DND-41 (cell line): ENCODE measurements around the gene DDX25.

ENCODE experiments used
- EZH2 ChIP-seq: IDR thresholded peaks from 3 replicates; pipeline ENCODE4 v1.6.1; 2012; ENCODE audit warnings: borderline replicate concordance, low read depth, mild to moderate bottlenecking, moderate library complexity, low read length, inconsistent platforms; ENCODE audit not compliant: severe bottlenecking
- TF ChIP-seq, protein P1 (sequence below): IDR thresholded peaks from 2 replicates; pipeline ENCODE4 v1.5.1; 2012; ENCODE audit warnings: borderline replicate concordance, low read length, moderate library complexity, mild to moderate bottlenecking; ENCODE audit not compliant: poor library complexity, severe bottlenecking; ENCODE audit errors: extremely low read depth

DNA sequence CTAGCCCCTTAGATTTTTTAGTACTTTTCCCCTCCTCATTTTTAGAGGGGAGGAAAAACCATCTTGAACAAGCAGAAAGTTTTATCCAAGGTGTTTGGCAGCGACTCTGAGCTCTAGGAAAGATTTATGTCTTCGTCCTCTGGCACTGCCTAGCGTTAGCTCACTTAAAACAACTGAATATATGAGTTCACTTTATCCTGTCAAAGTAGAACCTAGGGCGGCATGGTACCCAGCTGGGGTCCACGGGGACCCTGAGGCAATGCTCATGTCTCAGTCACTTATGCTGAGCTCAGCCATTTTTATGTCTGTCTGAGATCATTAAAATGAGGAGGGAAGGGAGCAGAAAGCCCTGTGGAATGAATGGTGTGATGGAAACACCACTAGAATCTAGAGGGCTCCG lies 27.4 kb downstream of the DDX25 start:
- TF ChIP-seq, protein P1, sequence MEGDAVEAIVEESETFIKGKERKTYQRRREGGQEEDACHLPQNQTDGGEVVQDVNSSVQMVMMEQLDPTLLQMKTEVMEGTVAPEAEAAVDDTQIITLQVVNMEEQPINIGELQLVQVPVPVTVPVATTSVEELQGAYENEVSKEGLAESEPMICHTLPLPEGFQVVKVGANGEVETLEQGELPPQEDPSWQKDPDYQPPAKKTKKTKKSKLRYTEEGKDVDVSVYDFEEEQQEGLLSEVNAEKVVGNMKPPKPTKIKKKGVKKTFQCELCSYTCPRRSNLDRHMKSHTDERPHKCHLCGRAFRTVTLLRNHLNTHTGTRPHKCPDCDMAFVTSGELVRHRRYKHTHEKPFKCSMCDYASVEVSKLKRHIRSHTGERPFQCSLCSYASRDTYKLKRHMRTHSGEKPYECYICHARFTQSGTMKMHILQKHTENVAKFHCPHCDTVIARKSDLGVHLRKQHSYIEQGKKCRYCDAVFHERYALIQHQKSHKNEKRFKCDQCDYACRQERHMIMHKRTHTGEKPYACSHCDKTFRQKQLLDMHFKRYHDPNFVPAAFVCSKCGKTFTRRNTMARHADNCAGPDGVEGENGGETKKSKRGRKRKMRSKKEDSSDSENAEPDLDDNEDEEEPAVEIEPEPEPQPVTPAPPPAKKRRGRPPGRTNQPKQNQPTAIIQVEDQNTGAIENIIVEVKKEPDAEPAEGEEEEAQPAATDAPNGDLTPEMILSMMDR, result no peak
- TF ChIP-seq EZH2, result no peak
